ENCODE data around the gene SNPH. TPM values are rescaled to one million over a fixed set of nuclear protein-coding genes. Genes with fewer than 3 reads are reported as not detected.

Gene SNPH
- polyA plus RNA-seq, 2 of the 4 experiments (the other 2 are of a cell fraction), result 1.1 to 5.2 TPM

DNA sequence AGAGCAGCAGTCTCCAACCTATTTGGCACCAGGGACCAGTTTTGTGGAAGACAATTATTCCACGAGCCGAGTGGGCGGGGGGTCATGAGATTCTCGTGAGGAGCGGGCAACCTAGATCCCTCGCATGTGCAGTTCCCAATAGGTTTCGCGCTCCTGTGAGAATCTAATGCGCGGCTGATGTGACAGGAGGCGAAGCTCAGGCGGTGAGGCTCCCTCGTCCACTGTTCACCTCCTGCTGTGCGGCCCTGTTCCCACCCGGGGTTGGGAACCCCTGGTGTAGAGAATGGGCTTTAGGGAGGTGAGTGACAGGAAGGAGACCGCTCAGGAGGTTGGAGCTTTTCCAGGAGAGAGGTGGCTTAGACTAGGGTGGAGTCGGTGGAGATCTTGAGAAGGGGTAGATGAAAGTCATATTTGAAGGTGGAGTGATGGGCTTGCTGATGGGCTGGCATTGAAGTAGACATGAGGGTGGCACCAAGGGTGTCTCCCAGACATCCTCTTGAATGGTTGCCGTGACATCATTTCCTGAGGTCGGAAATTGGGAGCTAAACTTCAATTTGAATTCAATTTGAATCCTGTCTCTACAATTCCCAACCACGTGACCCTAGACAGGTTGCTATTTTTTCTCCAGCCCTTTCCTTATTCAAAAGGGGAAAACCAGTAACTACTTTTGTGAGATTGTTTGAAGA is 41.7 kb upstream of the SNPH start (continued):
- TF ChIP-seq HMGXB4 (CRISPR knock-in tag; IDR thresholded peaks at IDR 0.05; ENCODE audit: borderline replicate concordance), result no peak
- TF ChIP-seq, protein P1, sequence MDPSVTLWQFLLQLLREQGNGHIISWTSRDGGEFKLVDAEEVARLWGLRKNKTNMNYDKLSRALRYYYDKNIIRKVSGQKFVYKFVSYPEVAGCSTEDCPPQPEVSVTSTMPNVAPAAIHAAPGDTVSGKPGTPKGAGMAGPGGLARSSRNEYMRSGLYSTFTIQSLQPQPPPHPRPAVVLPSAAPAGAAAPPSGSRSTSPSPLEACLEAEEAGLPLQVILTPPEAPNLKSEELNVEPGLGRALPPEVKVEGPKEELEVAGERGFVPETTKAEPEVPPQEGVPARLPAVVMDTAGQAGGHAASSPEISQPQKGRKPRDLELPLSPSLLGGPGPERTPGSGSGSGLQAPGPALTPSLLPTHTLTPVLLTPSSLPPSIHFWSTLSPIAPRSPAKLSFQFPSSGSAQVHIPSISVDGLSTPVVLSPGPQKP (IDR thresholded peaks at IDR 0.05; ENCODE audit: low read depth, low read length), result no peak
- TF ChIP-seq BHLHE40 (IDR thresholded peaks at IDR 0.05; ENCODE audit: low read depth, low read length), result no peak
- TF ChIP-seq POLR2A (IDR thresholded peaks at IDR 0.05; ENCODE audit: low read length), result no peak
- TF ChIP-seq NR3C1 (IDR thresholded peaks at IDR 0.05), result no peak
- TF ChIP-seq, protein P2, sequence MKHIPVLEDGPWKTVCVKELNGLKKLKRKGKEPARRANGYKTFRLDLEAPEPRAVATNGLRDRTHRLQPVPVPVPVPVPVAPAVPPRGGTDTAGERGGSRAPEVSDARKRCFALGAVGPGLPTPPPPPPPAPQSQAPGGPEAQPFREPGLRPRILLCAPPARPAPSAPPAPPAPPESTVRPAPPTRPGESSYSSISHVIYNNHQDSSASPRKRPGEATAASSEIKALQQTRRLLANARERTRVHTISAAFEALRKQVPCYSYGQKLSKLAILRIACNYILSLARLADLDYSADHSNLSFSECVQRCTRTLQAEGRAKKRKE (CRISPR knock-in tag; IDR thresholded peaks at IDR 0.05; ENCODE audit: low read depth), result no peak

DNA sequence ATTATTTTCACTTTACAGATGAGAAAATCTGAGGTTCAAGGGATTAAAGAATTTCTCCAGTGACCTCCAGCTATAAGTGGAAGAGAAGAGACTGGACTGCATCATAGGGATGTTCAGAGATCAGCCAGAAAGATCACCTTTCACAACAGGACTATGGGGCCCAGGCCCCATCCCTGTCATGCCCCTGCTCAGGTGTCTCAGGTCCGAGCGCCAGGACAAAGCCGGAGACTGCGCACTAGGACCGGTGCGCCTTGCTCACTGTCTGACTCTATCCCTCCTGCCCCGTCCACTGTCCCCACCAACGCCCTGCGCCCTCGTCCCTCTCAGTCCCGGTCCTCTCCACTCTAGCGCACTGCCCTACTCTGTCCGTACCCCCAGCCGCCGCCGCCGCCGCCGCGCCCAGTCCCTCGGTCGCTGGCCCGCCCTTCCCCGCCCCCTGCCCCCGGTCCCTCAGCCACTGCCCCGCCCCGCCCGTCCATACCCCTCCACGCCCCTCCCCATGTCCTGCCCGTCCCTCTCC is 40.8 kb upstream of the SNPH start:
- CTCF ChIA-PET, result interaction anchor here (0.6 to 3.8 kb wide), 8 partner anchors 11 to 560 kb away, joined by 3 to 15 read pairs (median 4); partner anchors contain the start of gene SNPH
- 6% methylated on average over 9 of the region's 30 CpGs for WGBS (ENCODE audit: missing lambda C conversion rate)

DNA sequence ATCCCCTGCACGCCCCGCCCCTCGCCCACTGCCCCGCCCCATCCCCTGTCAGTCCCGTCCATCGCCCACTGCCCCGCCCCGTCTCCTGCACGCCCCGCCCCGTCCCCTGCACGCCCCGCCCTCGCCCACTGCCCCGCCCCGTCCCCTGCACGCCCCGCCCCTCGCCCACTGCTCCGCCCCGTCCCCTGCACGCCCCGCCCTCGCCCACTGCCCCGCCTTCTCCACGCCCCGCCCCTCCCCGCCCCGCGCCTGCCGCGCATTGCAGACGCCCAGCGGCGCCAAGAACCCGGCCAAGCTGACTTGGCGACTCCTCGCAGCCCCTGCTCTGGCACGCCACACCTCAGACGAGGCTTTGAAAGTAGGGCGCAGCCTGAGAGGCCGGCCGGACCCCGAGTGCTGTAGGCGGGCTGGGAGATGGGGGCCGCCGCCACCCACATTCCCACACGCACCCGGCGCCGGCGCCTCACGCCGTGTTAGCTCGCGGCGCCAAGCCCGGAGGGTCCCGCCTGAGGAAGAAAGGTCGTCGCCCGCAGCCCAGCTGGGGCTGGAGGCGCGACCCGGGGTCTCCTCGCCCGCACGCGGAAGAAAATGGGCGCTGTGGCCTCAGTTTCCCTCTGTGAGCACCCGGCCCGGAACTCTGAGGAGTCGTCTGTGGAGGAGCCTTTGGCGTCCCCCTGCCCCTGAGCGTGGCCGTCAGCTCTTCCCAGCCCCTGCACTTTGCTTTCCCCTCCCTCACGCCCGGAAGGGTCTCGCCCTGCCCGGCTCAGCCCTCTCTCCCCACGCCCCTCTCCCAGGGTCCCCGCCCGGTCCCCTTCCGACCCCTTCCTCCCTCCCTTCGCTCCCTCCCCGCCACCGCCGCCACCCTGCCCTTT is 40.1 kb upstream of the SNPH start, which contains the start of gene RAD21L1:
Gene RAD21L1, plus strand, starts transcription at position 262 of the 872 bp plus-strand sequence. CDS start 2,410 bp downstream, outside the sequence.
- CTCF ChIA-PET, result interaction anchor here (0.6 to 3.8 kb wide), 8 partner anchors 12 to 559 kb away, joined by 3 to 15 read pairs (median 7); no protein-coding TSS in a partner anchor
- TF ChIP-seq HOXB5 (CRISPR knock-in tag; IDR thresholded peaks at IDR 0.05) (peak; percentile 75; the same call in 1 of the 2 replicates), ZC3H11A (IDR thresholded peaks at IDR 0.05) (no peak), RARB (CRISPR knock-in tag; IDR thresholded peaks at IDR 0.05) (no peak), HES2 (IDR thresholded peaks at IDR 0.05) (no peak), SREBF2 (IDR thresholded peaks at IDR 0.05) (no peak), RFX5 (IDR thresholded peaks at IDR 0.05) (no peak), ZFP36 (IDR thresholded peaks at IDR 0.05; ENCODE audit: borderline replicate concordance, partially characterized antibody) (no peak), MAX (IDR thresholded peaks at IDR 0.05) (peak; percentile 94), KDM1A (IDR thresholded peaks at IDR 0.05; ENCODE audit: low read depth) (no peak), HDAC2 (IDR thresholded peaks at IDR 0.05) (no peak), TP53 (CRISPR knock-in tag; IDR thresholded peaks at IDR 0.05) (no peak), CHD4 (IDR thresholded peaks at IDR 0.05; ENCODE audit: borderline replicate concordance) (peak; percentile 50; the same call in 1 of the 2 replicates), HOXA7 (CRISPR knock-in tag; IDR thresholded peaks at IDR 0.05) (no peak), MAZ (IDR thresholded peaks at IDR 0.05; ENCODE audit: borderline replicate concordance, low read depth, low read length) (no peak), GATA3 (IDR thresholded peaks at IDR 0.05; ENCODE audit: borderline replicate concordance) (no peak), POLR2A (IDR thresholded peaks at IDR 0.05; ENCODE audit: low read length) (peak; percentile 72), TFCP2L1 (CRISPR knock-in tag; IDR thresholded peaks at IDR 0.05) (no peak), HEYL (CRISPR knock-in tag; IDR thresholded peaks at IDR 0.05) (no peak), RNF2 (IDR thresholded peaks at IDR 0.05; ENCODE audit: borderline replicate concordance, low read depth) (peak; percentile 94; the same call in 1 of the 2 replicates), JUN (IDR thresholded peaks at IDR 0.05) (0 out of 5 replicates have a peak, but pooled peaks of 1 of the 2 experiments have one; percentile 37)
- TF ChIP-seq, protein P2 (CRISPR knock-in tag; IDR thresholded peaks at IDR 0.05; ENCODE audit: low read depth), result no peak
- TF ChIP-seq, protein P3, sequence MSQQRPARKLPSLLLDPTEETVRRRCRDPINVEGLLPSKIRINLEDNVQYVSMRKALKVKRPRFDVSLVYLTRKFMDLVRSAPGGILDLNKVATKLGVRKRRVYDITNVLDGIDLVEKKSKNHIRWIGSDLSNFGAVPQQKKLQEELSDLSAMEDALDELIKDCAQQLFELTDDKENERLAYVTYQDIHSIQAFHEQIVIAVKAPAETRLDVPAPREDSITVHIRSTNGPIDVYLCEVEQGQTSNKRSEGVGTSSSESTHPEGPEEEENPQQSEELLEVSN (IDR thresholded peaks at IDR 0.05; ENCODE audit: borderline replicate concordance, low read depth), result peak; percentile 95

More for the DNA sequence above, 40.8 kb upstream of the SNPH start:
- H3K4me3 ChIP-seq, result peak overlapping the region; percentile 57
- POLR2A ChIA-PET, result no interaction called here
- FAIRE-seq (no peak), ATAC-seq (peak; percentile 86 to 87), DNase-seq (ENCODE audit: low read depth in 1 of 2, low spot score in 1 of 2) (peak in 1 of 2 experiments; percentile 92)
- H3K27ac ChIP-seq, result peak overlapping the region; percentile 49 to 77; a peak in 5 of 6 replicates
- no peaks in the 10 kb centered on the region for H3K4me1 ChIP-seq
- H3K4me2 ChIP-seq, result peak overlapping the region; percentile 94
- 0 out of 5 replicates have a peak, but pooled peaks of 1 of the 2 experiments have one; percentile 6 for TF ChIP-seq JUN (IDR thresholded peaks at IDR 0.05)
- TF ChIP-seq MYC (IDR thresholded peaks at IDR 0.05; ENCODE audit: borderline replicate concordance, low read length), result no peak
- no peaks in the 10 kb centered on the region for H3K9me3 ChIP-seq

More for the DNA sequence above, 40.1 kb upstream of the SNPH start, which contains the start of gene RAD21L1:
- DNase-seq (ENCODE audit: low read depth in 1 of 2, low spot score in 1 of 2), result peak; percentile 86 to 87
- Histone ChIP-seq H3K4me2 (peak within 1 kb of the TSS; percentile 100), H3K4me1 (no peaks in the 10 kb centered on the region), H3K9me3 (no peaks in the 10 kb centered on the region), H3K4me3 (peak within 1 kb of the TSS; percentile 87), H3K27ac (peak within 1 kb of the TSS; percentile 77 to 88)
- POLR2A ChIA-PET, result no interaction called here
- 1% methylated on average over 43 of the region's 88 CpGs for WGBS (ENCODE audit: missing lambda C conversion rate)
- FAIRE-seq, result no peak
- peak; percentile 86 to 88 for ATAC-seq
